HepG2 (cell line): ENCODE measurements around the gene SAPCD1. TPM values are rescaled to one million over a fixed set of nuclear protein-coding genes. Genes with fewer than 3 reads are reported as not detected.

Experiments used
- ATAD3A ChIP-seq: sonication (generic); formaldehyde crosslinking; IDR thresholded peaks from 2 replicates; pipeline ENCODE4 v1.4.0; 2020; ENCODE audit warnings: missing genetic modification reagents
- FOXC1 ChIP-seq: sonication (generic); formaldehyde crosslinking; IDR thresholded peaks from 2 replicates; pipeline ENCODE4 v1.8.0; 2022; ENCODE audit warnings: mild to moderate bottlenecking, missing genetic modification reagents, borderline replicate concordance
- HMGA1 ChIP-seq: sonication (generic); formaldehyde crosslinking; conservative IDR thresholded peaks from 2 replicates; pipeline ENCODE4 v1.4.0; 2020; ENCODE audit warnings: missing genetic modification reagents
- PAXIP1 ChIP-seq: sonication (generic); formaldehyde crosslinking; conservative IDR thresholded peaks from 2 replicates; pipeline ENCODE4 v1.4.0; 2020; ENCODE audit warnings: mild to moderate bottlenecking, missing genetic modification reagents, moderate library complexity
- RAD21 ChIP-seq: fragments of 450-650 bp; formaldehyde crosslinking; IDR thresholded peaks from 2 replicates; pipeline ENCODE4 v1.5.0; 2020; ENCODE audit warnings: mild to moderate bottlenecking
- RORA ChIP-seq: sonication (generic); formaldehyde crosslinking; IDR thresholded peaks from 2 replicates; pipeline ENCODE4 v1.5.0; 2020; ENCODE audit warnings: mild to moderate bottlenecking, missing genetic modification reagents, moderate library complexity
- SNAI1 ChIP-seq: sonication (generic); formaldehyde crosslinking; IDR thresholded peaks from 2 replicates; pipeline ENCODE4 v1.5.0; 2020; ENCODE audit warnings: mild to moderate bottlenecking, missing genetic modification reagents, borderline replicate concordance
- TEF ChIP-seq: sonication (generic); formaldehyde crosslinking; IDR thresholded peaks from 2 replicates; pipeline ENCODE4 v1.5.0; 2020; ENCODE audit warnings: missing genetic modification reagents
- YY1 ChIP-seq: IDR thresholded peaks from 2 replicates; pipeline ENCODE4 v1.6.1; 2011; ENCODE audit warnings: low read length, low read depth, moderate library complexity, mild to moderate bottlenecking; ENCODE audit not compliant: insufficient read depth, insufficient replicate concordance
- ZNF224 ChIP-seq: sonication (generic); formaldehyde crosslinking; IDR thresholded peaks from 2 replicates; pipeline ENCODE4 v1.5.0; 2020; ENCODE audit warnings: mild to moderate bottlenecking, missing genetic modification reagents
- ZNF30 ChIP-seq: sonication (generic); formaldehyde crosslinking; IDR thresholded peaks from 2 replicates; pipeline ENCODE4 v1.5.0; 2020; ENCODE audit warnings: mild to moderate bottlenecking, missing genetic modification reagents
- ZNF44 ChIP-seq: sonication (generic); formaldehyde crosslinking; IDR thresholded peaks from 2 replicates; pipeline ENCODE4 v1.5.1; 2020; ENCODE audit warnings: mild to moderate bottlenecking, missing genetic modification reagents
- ZNF549 ChIP-seq: sonication (generic); formaldehyde crosslinking; IDR thresholded peaks from 2 replicates; pipeline ENCODE4 v1.5.0; 2020; ENCODE audit warnings: missing genetic modification reagents
- ZNF652 ChIP-seq: IDR thresholded peaks from 2 replicates; pipeline ENCODE4 v1.6.1; 2016; ENCODE audit warnings: low read depth, borderline replicate concordance
- ZNF772 ChIP-seq: sonication (generic); formaldehyde crosslinking; IDR thresholded peaks from 2 replicates; pipeline ENCODE4 v1.5.0; 2020; ENCODE audit warnings: mild to moderate bottlenecking, missing genetic modification reagents
- polyA plus RNA-seq, 8 experiments: library from polyadenylated mRNA; depleted of rRNA in 3 of 8; stranded (reverse) in 7 of 8; unstranded in 1 of 8; fragments of >200 nt; fragmentation: Illumina TruSeq in 4 of 8; extraction: Trizol in 4 of 8; gene quantifications; 2 replicates each; pipeline versions ENCODE4 v1.2.1 to v1.2.3, GENCODE V29; 2011 to 2016; ENCODE audit warnings: low read depth in 4 of 8, missing spikeins in 1 of 8, mixed read lengths in 1 of 8; ENCODE audit not compliant: insufficient read depth in 1 of 8
- total RNA-seq, 5 experiments: library from RNA; depleted of rRNA; stranded (reverse); fragments of >200 nt; fragmentation: Illumina TruSeq; extraction: Trizol; gene quantifications; 2 replicates each; pipeline ENCODE4 v1.2.3, GENCODE V29; 2016; ENCODE audit warnings: low read depth in 1 of 5
- TF ChIP-seq, protein P1 (sequence below): sonication (generic); formaldehyde crosslinking; IDR thresholded peaks from 2 replicates; pipeline ENCODE4 v1.5.1; 2020; ENCODE audit warnings: mild to moderate bottlenecking, moderate library complexity, missing genetic modification reagents
- TF ChIP-seq, protein P2 (sequence below): sonication (generic); formaldehyde crosslinking; IDR thresholded peaks from 2 replicates; pipeline ENCODE4 v1.8.0; 2022; ENCODE audit warnings: mild to moderate bottlenecking, missing genetic modification reagents; ENCODE audit not compliant: insufficient replicate concordance
- TF ChIP-seq, protein P3 (sequence below): sonication (generic); formaldehyde crosslinking; IDR thresholded peaks from 2 replicates; pipeline ENCODE4 v1.5.0; 2020; ENCODE audit warnings: mild to moderate bottlenecking, missing genetic modification reagents

Gene SAPCD1
- total and polyA plus RNA-seq, 2 of the 13 experiments (the other 11 are each of a cell fraction or from before 2014, with no cell fraction given) = 2.5 to 3.9 TPM

DNA sequence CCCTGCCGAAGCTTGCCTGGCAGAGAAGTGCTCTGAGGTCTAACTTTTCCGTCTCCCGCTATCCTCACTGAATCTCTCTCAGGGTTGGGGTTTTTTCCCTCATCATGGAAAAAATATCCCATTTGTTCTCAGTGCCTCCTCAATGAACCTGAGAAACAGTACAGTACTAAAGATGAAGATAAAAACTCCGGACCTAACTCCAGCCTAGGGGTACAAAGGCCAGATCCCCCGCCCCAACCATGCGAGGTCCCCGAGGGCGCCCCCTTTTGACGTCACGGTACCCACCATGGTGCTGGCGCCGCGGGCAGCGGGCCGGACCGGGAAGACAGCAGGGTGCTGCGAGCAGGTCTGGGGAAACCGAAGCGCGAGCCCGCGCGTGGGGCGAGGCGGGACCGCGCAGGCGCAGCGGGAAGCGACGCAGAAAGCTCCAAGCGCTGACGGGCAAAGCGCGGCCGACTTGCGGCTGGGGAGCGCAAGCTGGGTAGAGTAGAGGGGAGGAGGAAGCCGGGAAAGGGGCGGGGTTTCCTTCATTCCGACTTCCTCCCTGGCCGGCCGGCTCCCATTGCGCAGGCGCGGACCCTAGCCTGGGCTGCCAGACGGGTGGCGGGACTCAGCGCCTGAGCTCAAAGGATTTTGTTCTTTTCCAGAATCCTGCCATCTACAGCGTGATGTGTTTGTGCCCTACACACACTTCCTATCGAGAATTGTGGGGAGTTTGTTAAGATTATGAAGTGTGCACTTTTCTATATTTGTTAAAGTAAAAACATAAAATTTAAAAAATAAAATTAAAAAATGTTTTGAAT, 44.2 kb downstream of the SAPCD1 start, which contains the start of gene LSM2 (continued):
- TF ChIP-seq ZNF224 (CRISPR knock-in tag) (0 out of 2 replicates have a peak, but pooled peaks have one; percentile 71), ZNF772 (CRISPR knock-in tag) (peak; percentile 74), ZNF30 (CRISPR knock-in tag) (no peak; the same call in 1 of the 2 replicates), ZNF549 (CRISPR knock-in tag) (no peak), YY1 (peak; percentile 84), ZNF44 (CRISPR knock-in tag) (peak; percentile 99), ATAD3A (CRISPR knock-in tag) (no peak), ZNF652 (CRISPR knock-in tag) (no peak), SNAI1 (CRISPR knock-in tag) (no peak; the same call in 1 of the 2 replicates), FOXC1 (CRISPR knock-in tag) (peak; percentile 61; the same call in 1 of the 2 replicates), RAD21 (CRISPR knock-in tag) (peak; percentile 69), PAXIP1 (CRISPR knock-in tag) (peak; percentile 87), HMGA1 (CRISPR knock-in tag) (no peak), RORA (CRISPR knock-in tag) (no peak), TEF (CRISPR knock-in tag) (no peak)
- TF ChIP-seq, protein P1, sequence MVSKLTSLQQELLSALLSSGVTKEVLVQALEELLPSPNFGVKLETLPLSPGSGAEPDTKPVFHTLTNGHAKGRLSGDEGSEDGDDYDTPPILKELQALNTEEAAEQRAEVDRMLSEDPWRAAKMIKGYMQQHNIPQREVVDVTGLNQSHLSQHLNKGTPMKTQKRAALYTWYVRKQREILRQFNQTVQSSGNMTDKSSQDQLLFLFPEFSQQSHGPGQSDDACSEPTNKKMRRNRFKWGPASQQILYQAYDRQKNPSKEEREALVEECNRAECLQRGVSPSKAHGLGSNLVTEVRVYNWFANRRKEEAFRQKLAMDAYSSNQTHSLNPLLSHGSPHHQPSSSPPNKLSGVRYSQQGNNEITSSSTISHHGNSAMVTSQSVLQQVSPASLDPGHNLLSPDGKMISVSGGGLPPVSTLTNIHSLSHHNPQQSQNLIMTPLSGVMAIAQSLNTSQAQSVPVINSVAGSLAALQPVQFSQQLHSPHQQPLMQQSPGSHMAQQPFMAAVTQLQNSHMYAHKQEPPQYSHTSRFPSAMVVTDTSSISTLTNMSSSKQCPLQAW (CRISPR knock-in tag) = peak; percentile 96
- TF ChIP-seq, protein P2, sequence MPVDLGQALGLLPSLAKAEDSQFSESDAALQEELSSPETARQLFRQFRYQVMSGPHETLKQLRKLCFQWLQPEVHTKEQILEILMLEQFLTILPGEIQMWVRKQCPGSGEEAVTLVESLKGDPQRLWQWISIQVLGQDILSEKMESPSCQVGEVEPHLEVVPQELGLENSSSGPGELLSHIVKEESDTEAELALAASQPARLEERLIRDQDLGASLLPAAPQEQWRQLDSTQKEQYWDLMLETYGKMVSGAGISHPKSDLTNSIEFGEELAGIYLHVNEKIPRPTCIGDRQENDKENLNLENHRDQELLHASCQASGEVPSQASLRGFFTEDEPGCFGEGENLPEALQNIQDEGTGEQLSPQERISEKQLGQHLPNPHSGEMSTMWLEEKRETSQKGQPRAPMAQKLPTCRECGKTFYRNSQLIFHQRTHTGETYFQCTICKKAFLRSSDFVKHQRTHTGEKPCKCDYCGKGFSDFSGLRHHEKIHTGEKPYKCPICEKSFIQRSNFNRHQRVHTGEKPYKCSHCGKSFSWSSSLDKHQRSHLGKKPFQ = peak; percentile 63
- TF ChIP-seq, protein P3, sequence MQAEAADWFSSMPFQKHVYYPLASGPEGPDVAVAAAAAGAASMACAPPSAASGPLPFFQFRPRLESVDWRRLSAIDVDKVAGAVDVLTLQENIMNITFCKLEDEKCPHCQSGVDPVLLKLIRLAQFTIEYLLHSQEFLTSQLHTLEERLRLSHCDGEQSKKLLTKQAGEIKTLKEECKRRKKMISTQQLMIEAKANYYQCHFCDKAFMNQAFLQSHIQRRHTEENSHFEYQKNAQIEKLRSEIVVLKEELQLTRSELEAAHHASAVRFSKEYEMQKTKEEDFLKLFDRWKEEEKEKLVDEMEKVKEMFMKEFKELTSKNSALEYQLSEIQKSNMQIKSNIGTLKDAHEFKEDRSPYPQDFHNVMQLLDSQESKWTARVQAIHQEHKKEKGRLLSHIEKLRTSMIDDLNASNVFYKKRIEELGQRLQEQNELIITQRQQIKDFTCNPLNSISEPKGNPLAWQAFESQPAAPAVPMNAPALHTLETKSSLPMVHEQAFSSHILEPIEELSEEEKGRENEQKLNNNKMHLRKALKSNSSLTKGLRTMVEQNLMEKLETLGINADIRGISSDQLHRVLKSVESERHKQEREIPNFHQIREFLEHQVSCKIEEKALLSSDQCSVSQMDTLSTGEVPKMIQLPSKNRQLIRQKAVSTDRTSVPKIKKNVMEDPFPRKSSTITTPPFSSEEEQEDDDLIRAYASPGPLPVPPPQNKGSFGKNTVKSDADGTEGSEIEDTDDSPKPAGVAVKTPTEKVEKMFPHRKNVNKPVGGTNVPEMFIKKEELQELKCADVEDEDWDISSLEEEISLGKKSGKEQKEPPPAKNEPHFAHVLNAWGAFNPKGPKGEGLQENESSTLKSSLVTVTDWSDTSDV (CRISPR knock-in tag) = no peak
